Measurements from ENCODE around the gene TMEM91. TPM values are rescaled to one million over a fixed set of nuclear protein-coding genes. Genes with fewer than 3 reads are reported as not detected.

The TMEM91 gene
- total and polyA plus RNA-seq, 9 of the 15 experiments (the other 6 are each of a cell fraction or from before 2014, with no cell fraction given) = 1.2 to 5.2 (median 2.7) TPM

GRCh38 chr19:41421314-41421713 lies 45.0 kb downstream of the TMEM91 start:
- Histone ChIP-seq H3K79me2 (ENCODE audit: control insufficient read depth, insufficient read depth, low read length) (no peaks in the 10 kb centered on the region; the same call in 2 of the 3 replicates), H3K4me1 (replicated peaks in 1 of 2; ENCODE audit: control insufficient read depth in 2 of 2, insufficient read depth in 2 of 2, low read length in 2 of 2) (peaks cover 8 to 22% of the 10 kb centered on the region in 2 experiments), H3K9me3 (replicated peaks; ENCODE audit: control insufficient read depth, insufficient read depth, low read depth, low read length) (no peaks in the 10 kb centered on the region), H4K20me1 (replicated peaks; ENCODE audit: control insufficient read depth, insufficient read depth, low read length) (no peaks in the 10 kb centered on the region), H3K27ac (ENCODE audit: extremely low read depth, low read depth, low read length) (no peak overlapping the region), H3K4me3 (no peak overlapping the region), H2AFZ (ENCODE audit: low read depth, low read length) (no peak overlapping the region), H3K9me1 (ENCODE audit: control insufficient read depth, insufficient read depth, low read length) (no peaks in the 10 kb centered on the region), H3K27me3 (ENCODE audit: control insufficient read depth in 2 of 2, insufficient read depth in 2 of 2, low read length in 2 of 2) (no peaks in the 10 kb centered on the region), H3K36me3 (ENCODE audit: control insufficient read depth, insufficient read depth, low read length) (peaks cover 47% of the 10 kb centered on the region; the same call in 2 of the 3 replicates), H3K9ac (ENCODE audit: insufficient read depth in 1 of 2, low read depth in 2 of 2, low read length in 2 of 2) (no peak overlapping the region), H3K4me2 (ENCODE audit: insufficient read depth, low read length) (no peak overlapping the region)
- CTCF ChIA-PET (ENCODE audit: low intra/inter-chr PET ratio) = no interaction called here
- in situ Hi-C loops (cut with MboI) = no loop called here
- POLR2A ChIA-PET = no interaction called here
- ATAC-seq = no peak
- no peak for DNase-seq (ENCODE audit: extremely low read depth in 1 of 4, low spot score in 3 of 4)
- no peak for TF ChIP-seq MED1 (CRISPR knock-in tag; IDR thresholded peaks at IDR 0.05; ENCODE audit: borderline replicate concordance)
- TF ChIP-seq ATF7 (IDR thresholded peaks at IDR 0.05) = no peak
- TF ChIP-seq POLR2G (IDR thresholded peaks at IDR 0.05; ENCODE audit: low read depth, low read length) = peak; percentile 30; the same call in 1 of the 2 replicates
- intact Hi-C loops (cut with micrococcal nuclease) = no loop called here
- WGBS (ENCODE audit: insufficient coverage, low coverage, missing lambda C conversion rate) = 74% methylated on average over 5 of the region's 6 CpGs
- no peak for FAIRE-seq
- BruUV-seq (replicated peaks) = no TSS peak

- FAIRE-seq = no peak
- peaks cover 12 to 28% of the 10 kb centered on the region in 2 experiments for H3K4me1 ChIP-seq (replicated peaks in 1 of 2; ENCODE audit: control insufficient read depth in 2 of 2, insufficient read depth in 2 of 2, low read length in 2 of 2)
- H2AFZ ChIP-seq (ENCODE audit: low read depth, low read length) = no peak overlapping the region
- H3K9me1 ChIP-seq (ENCODE audit: control insufficient read depth, insufficient read depth, low read length) = no peaks in the 10 kb centered on the region
- H3K36me3 ChIP-seq (ENCODE audit: control insufficient read depth, insufficient read depth, low read length) = peaks cover 47% of the 10 kb centered on the region; the same call in 2 of the 3 replicates
- no peaks in the 10 kb centered on the region for H3K9me3 ChIP-seq (replicated peaks; ENCODE audit: control insufficient read depth, insufficient read depth, low read depth, low read length)
- H3K27ac ChIP-seq (ENCODE audit: extremely low read depth, low read depth, low read length) = no peak overlapping the region
- ATAC-seq = no peak
- POLR2A ChIA-PET = no interaction called here
- no TSS peak for BruUV-seq (replicated peaks)
- no peaks in the 10 kb centered on the region for H3K27me3 ChIP-seq (ENCODE audit: control insufficient read depth in 2 of 2, insufficient read depth in 2 of 2, low read length in 2 of 2)
- 96% methylated on average over 15 of the region's 20 CpGs for WGBS (ENCODE audit: insufficient coverage, low coverage, missing lambda C conversion rate)
- in situ Hi-C loops (cut with MboI) (no loop called here), intact Hi-C loops (cut with micrococcal nuclease) (no loop called here)
- no peak overlapping the region for H3K4me3 ChIP-seq
- H3K4me2 ChIP-seq (ENCODE audit: insufficient read depth, low read length) = no peak overlapping the region
- H3K9ac ChIP-seq (ENCODE audit: insufficient read depth in 1 of 2, low read depth in 2 of 2, low read length in 2 of 2) = no peak overlapping the region; a peak in 1 of 4 replicates
- CTCF ChIA-PET (ENCODE audit: low intra/inter-chr PET ratio) = no interaction called here
- TF ChIP-seq GMEB1 (CRISPR knock-in tag; IDR thresholded peaks at IDR 0.05) (no peak), CCNT2 (IDR thresholded peaks at IDR 0.05; ENCODE audit: borderline replicate concordance, extremely low read depth, insufficient read length, low read depth, low read length) (no peak), THRAP3 (IDR thresholded peaks at IDR 0.05; ENCODE audit: borderline replicate concordance) (no peak), TCFL5 (CRISPR knock-in tag; conservative IDR thresholded peaks at IDR 0.05) (no peak), RBM22 (IDR thresholded peaks at IDR 0.05; ENCODE audit: low read depth, low read length, poor library complexity, severe bottlenecking) (no peak), POLR2G (IDR thresholded peaks at IDR 0.05; ENCODE audit: low read depth, low read length) (0 out of 2 replicates have a peak, but pooled peaks have one; percentile 32)
- H4K20me1 ChIP-seq (replicated peaks; ENCODE audit: control insufficient read depth, insufficient read depth, low read length) = no peaks in the 10 kb centered on the region
- no peak for DNase-seq (ENCODE audit: extremely low read depth in 1 of 4, low spot score in 3 of 4)
- no peaks in the 10 kb centered on the region; the same call in 2 of the 3 replicates for H3K79me2 ChIP-seq (ENCODE audit: control insufficient read depth, insufficient read depth, low read length)
Measured at GRCh38 chr19:41421973-41422372, 45.6 kb downstream of the TMEM91 start.

All from K562 (cell line).